ENCODE data around the gene WLS.
"Not testable (repeated sequence)": the region's sequence is repeated elsewhere in the genome, so short reads cannot be mapped to it uniquely, and the experiment has no call there.

Gene WLS

GRCh38 chr1:68165665-68166064 is 66.7 kb downstream of the WLS start:
- no peak for DNase-seq (ENCODE audit: low spot score)

- DNase-seq (ENCODE audit: low spot score): no peak
Observed at GRCh38 chr1:68164918-68165317, 67.4 kb downstream of the WLS start.

- no peak for DNase-seq (ENCODE audit: low spot score)
Observed at GRCh38 chr1:68163220-68163619, 69.1 kb downstream of the WLS start.

GRCh38 chr1:68162761-68163160 is 69.6 kb downstream of the WLS start:
- no peak for DNase-seq (ENCODE audit: low spot score)

GRCh38 chr1:68161672-68162071 is 70.7 kb downstream of the WLS start:
- DNase-seq (ENCODE audit: low spot score): not testable (repeated sequence)

- DNase-seq (ENCODE audit: low spot score): not testable (repeated sequence)
Observed at GRCh38 chr1:68160935-68161334, 71.4 kb downstream of the WLS start.

- no peak for DNase-seq (ENCODE audit: low spot score)
Observed at GRCh38 chr1:68160021-68160420, 72.3 kb downstream of the WLS start.

- DNase-seq (ENCODE audit: low spot score): no peak
Observed at GRCh38 chr1:68158837-68159236, 73.5 kb downstream of the WLS start.

- DNase-seq (ENCODE audit: low spot score): no peak
Observed at GRCh38 chr1:68157416-68157815, 74.9 kb downstream of the WLS start.

- no peak for DNase-seq (ENCODE audit: low spot score)
Observed at GRCh38 chr1:68151690-68152089, 80.6 kb downstream of the WLS start.

- no peak for DNase-seq (ENCODE audit: low spot score)
Observed at GRCh38 chr1:68149907-68150306, 82.4 kb downstream of the WLS start.

- DNase-seq (ENCODE audit: low spot score): no peak
Observed at GRCh38 chr1:68149110-68149798, 83.1 kb downstream of the WLS start.

- no peak for DNase-seq (ENCODE audit: low spot score)
Observed at GRCh38 chr1:68148631-68149030, 83.7 kb downstream of the WLS start.

- DNase-seq (ENCODE audit: low spot score): no peak
Observed at GRCh38 chr1:68147534-68148171, 84.7 kb downstream of the WLS start.

GRCh38 chr1:68145418-68146126 is 86.8 kb downstream of the WLS start:
- DNase-seq (ENCODE audit: low spot score): no peak

- DNase-seq (ENCODE audit: low spot score): no peak
Observed at GRCh38 chr1:68144856-68145255, 87.5 kb downstream of the WLS start.

GRCh38 chr1:68143633-68144032 is 88.7 kb downstream of the WLS start:
- no peak for DNase-seq (ENCODE audit: low spot score)

GRCh38 chr1:68142461-68142860 is 89.9 kb downstream of the WLS start:
- no peak for DNase-seq (ENCODE audit: low spot score)

GRCh38 chr1:68142036-68142435 is 90.3 kb downstream of the WLS start:
- no peak for DNase-seq (ENCODE audit: low spot score)

- no peak for DNase-seq (ENCODE audit: low spot score)
Observed at GRCh38 chr1:68141071-68142021, 91.0 kb downstream of the WLS start.

GRCh38 chr1:68140536-68140935 is 91.8 kb downstream of the WLS start:
- no peak for DNase-seq (ENCODE audit: low spot score)

- DNase-seq (ENCODE audit: low spot score): peak; percentile 67
Observed at GRCh38 chr1:68136187-68136586, 96.1 kb downstream of the WLS start.
